Esophagus muscularis mucosa (tissue), 4 donors: Measurements from ENCODE around the gene LARP1B. TPM values are rescaled to one million over a fixed set of nuclear protein-coding genes. Genes with fewer than 3 reads are reported as not detected.
"Not testable (repeated sequence)": the region's sequence is repeated elsewhere in the genome, so short reads cannot be mapped to it uniquely, and the experiment has no call there.

Source experiments
- DNase-seq: peaks from one replicate; pipeline ENCODE4 v3.0.0-alpha.2; 2017; ENCODE audit errors: extremely low spot score
- H3K27ac ChIP-seq, 4 donors: fragments of 200-600 bp; sonication (generic); replicated peaks in 1 of 4; 1 replicate in 3 of 4; 2 replicates in 1 of 4; pipeline ENCODE4 v1.5.1; 2016 to 2019; ENCODE audit warnings: mild to moderate bottlenecking in 1 of 4
- H3K27me3 ChIP-seq, 4 donors: fragments of 200-600 bp; sonication (generic); one replicate each; pipeline versions ENCODE4 v1.5.1 to v1.6.0; 2016 to 2019
- H3K36me3 ChIP-seq, 4 donors: fragments of 200-600 bp; sonication (generic); one replicate each; pipeline ENCODE4 v1.5.1; 2016 to 2019
- H3K4me1 ChIP-seq, 4 donors: fragments of 200-600 bp; sonication (generic); one replicate each; pipeline ENCODE4 v1.5.1; 2016 to 2019
- H3K4me3 ChIP-seq, 4 donors: fragments of 200-600 bp; sonication (generic); 1 replicate in 2 of 4; 2 replicates in 2 of 4; pipeline ENCODE4 v1.5.1; 2016 to 2019; ENCODE audit warnings: mild to moderate bottlenecking in 4 of 4, moderate library complexity in 1 of 4
- H3K9me3 ChIP-seq, 4 donors: fragments of 200-600 bp; sonication (generic); 1 replicate in 3 of 4; 2 replicates in 1 of 4; pipeline ENCODE4 v1.5.1; 2016 to 2019
- EP300 ChIP-seq: sonication (generic); formaldehyde crosslinking; IDR thresholded peaks from one replicate; pipeline ENCODE4 v1.6.1; 2017; ENCODE audit warnings: antibody characterized with exemption
- POLR2A ChIP-seq: fragments of 450-650 bp; IDR thresholded peaks from one replicate; pipeline ENCODE4 v1.6.1; 2017; ENCODE audit warnings: antibody characterized with exemption, moderate library complexity, mild to moderate bottlenecking, low read depth
- POLR2AphosphoS5 ChIP-seq, 2 donors: sonication (generic); formaldehyde crosslinking; IDR thresholded peaks; one replicate each; pipeline ENCODE4 v1.6.1; 2017; ENCODE audit warnings: antibody characterized with exemption in 2 of 2
- WGBS: methylation state at CpG from one replicate; pipeline ENCODE4 v1.1.5; 2018; 5-methylcytosine and 5-hydroxymethylcytosine counted together
- intact Hi-C: fragments of 100-400 bp; cut with DNase I; formaldehyde crosslinking; loops from one replicate; pipeline ENCODE4 v1.15.1; 2023
- total RNA-seq, 4 donors: library from RNA; depleted of rRNA; stranded (reverse); fragments of >200 nt; gene quantifications; one replicate each; pipeline versions ENCODE4 v1.1.0 to v1.2.1, GENCODE V29; 2016
- TF ChIP-seq, protein P1 (sequence below), 3 experiments: fragments of 200-600 bp in 2 of 3; fragments of 450-650 bp in 1 of 3; sonication (generic) in 2 of 3; IDR thresholded peaks; one replicate each; pipeline ENCODE4 v1.5.1; 2017 to 2019; ENCODE audit warnings: antibody characterized with exemption in 3 of 3, mild to moderate bottlenecking in 2 of 3, moderate library complexity in 1 of 3

Gene LARP1B
- total RNA-seq, 4 donors from 2014 or later, result 18.9 to 27.5 (median 24.1) TPM

GRCh38 chr4:128039568-128039967 is 21.5 kb upstream of the LARP1B start:
- Histone ChIP-seq H3K27me3 (no peaks in the 10 kb centered on the region), H3K36me3 (peaks cover 0 to 9% (median 2%) of the 10 kb centered on the region in 4 donors), H3K4me3 (no peak overlapping the region), H3K4me1 (no peaks in the 10 kb centered on the region), H3K9me3 (no peaks in the 10 kb centered on the region), H3K27ac (no peak overlapping the region)
- 93% methylated on average over 1 of the region's 1 CpG for WGBS
- intact Hi-C loops, result no loop called here
- TF ChIP-seq POLR2A, result no peak
- TF ChIP-seq EP300, result no peak
- TF ChIP-seq, protein P1, sequence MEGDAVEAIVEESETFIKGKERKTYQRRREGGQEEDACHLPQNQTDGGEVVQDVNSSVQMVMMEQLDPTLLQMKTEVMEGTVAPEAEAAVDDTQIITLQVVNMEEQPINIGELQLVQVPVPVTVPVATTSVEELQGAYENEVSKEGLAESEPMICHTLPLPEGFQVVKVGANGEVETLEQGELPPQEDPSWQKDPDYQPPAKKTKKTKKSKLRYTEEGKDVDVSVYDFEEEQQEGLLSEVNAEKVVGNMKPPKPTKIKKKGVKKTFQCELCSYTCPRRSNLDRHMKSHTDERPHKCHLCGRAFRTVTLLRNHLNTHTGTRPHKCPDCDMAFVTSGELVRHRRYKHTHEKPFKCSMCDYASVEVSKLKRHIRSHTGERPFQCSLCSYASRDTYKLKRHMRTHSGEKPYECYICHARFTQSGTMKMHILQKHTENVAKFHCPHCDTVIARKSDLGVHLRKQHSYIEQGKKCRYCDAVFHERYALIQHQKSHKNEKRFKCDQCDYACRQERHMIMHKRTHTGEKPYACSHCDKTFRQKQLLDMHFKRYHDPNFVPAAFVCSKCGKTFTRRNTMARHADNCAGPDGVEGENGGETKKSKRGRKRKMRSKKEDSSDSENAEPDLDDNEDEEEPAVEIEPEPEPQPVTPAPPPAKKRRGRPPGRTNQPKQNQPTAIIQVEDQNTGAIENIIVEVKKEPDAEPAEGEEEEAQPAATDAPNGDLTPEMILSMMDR (IDR thresholded peaks at IDR 0.05), result no peak
- TF ChIP-seq POLR2AphosphoS5 (IDR thresholded peaks at IDR 0.05), result no peak
- no peak for DNase-seq

DNA sequence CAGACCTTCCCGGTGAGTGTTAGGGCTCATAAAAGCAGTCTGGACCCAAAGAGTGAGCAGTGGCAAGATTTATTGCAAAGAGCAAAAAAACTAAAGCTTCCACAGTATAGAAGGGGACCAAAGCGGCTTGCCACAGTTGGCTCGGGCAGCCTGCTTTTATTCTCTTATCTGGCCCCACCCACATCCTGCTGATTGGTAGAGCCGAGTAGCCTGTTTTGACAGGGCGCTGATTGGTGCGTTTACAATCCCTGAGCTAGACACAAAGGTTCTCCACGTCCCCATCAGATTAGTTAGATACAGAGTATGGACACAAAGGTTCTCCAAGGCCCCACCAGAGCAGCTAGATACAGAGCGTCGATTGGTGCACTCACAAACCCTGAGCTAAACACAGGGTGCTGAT is 14.1 kb upstream of the LARP1B start:
- H3K4me1 ChIP-seq, intact Hi-C loops, H3K4me3 ChIP-seq, DNase-seq, H3K27me3 ChIP-seq, H3K27ac ChIP-seq, H3K9me3 ChIP-seq, H3K36me3 ChIP-seq: not testable (repeated sequence)
- WGBS, result 93% methylated on average over 7 of the region's 9 CpGs

- intact Hi-C loops, H3K9me3 ChIP-seq, H3K4me1 ChIP-seq, H3K27me3 ChIP-seq, H3K36me3 ChIP-seq, H3K4me3 ChIP-seq, DNase-seq, H3K27ac ChIP-seq: not testable (repeated sequence)
- 94% methylated on average over 12 of the region's 34 CpGs for WGBS
Measured at GRCh38 chr4:128047514-128047913, 13.6 kb upstream of the LARP1B start.

GRCh38 chr4:128051229-128051628 is 9.9 kb upstream of the LARP1B start:
- DNase-seq, H3K9me3 ChIP-seq, H3K4me1 ChIP-seq, H3K27ac ChIP-seq, H3K4me3 ChIP-seq, intact Hi-C loops, H3K27me3 ChIP-seq, H3K36me3 ChIP-seq: not testable (repeated sequence)
- 92% methylated on average over 10 of the region's 10 CpGs for WGBS

GRCh38 chr4:128054907-128055306 is 6.2 kb upstream of the LARP1B start:
- H3K27ac ChIP-seq, H3K27me3 ChIP-seq, intact Hi-C loops, H3K4me1 ChIP-seq, H3K36me3 ChIP-seq, H3K4me3 ChIP-seq, DNase-seq, H3K9me3 ChIP-seq: not testable (repeated sequence)
- WGBS, result 88% methylated on average over 9 of the region's 9 CpGs

DNA sequence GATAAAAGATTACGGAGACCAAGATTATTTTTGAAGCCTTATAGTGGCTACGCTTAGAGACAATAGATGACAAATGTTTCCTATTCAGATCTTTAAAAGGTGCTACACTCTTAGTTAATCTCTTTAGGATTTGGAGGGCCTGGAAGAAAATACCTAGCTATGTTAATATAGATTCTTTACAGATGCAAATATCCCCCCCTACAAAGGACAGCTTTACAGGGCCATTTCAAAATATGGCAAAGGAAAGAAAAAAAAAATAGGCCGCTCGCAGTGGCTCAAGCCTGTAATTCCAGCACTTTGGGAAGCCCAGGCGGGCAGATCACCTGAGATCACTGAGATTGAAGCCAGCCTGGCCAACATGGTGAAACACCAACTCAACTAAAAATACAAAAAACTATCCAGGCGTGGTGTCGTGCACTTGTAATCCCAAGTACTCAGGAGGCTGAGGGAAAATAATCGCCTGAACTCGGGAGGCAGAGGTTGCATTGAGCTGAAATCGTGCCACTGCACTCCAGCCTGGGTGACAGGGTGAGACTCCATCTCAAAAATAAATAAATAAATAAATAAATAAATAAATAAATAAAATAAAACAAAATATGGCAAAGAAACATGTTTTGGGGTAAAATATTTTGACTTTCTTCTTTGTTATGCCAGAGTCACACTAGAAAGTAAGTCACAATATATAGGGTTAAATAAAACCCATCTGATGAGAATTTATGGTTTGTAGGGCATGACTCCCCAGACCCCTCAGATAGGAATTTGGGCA is 5.5 kb upstream of the LARP1B start:
- DNase-seq, intact Hi-C loops, H3K27ac ChIP-seq, H3K4me1 ChIP-seq, H3K9me3 ChIP-seq, H3K27me3 ChIP-seq, H3K36me3 ChIP-seq, H3K4me3 ChIP-seq: not testable (repeated sequence)
- 92% methylated on average over 10 of the region's 10 CpGs for WGBS

DNA sequence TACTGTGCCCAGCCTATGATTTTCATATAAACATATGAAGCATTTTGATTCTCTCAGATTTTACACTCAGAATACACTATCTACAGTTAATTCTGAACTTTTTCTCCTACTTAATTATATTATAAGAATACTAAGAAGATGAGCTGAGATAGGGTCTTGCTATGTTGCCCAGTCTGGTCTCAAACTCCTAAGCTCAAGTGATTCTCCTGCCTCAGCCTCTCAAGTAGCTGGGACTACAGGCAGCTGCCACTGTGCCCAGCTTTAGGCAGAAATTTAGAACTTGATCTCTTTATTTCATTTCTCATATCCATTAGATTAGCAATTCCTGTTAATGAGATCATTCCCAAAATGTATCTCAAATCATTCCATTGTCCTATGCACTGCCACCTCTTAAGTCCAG is 4.7 kb upstream of the LARP1B start:
- Histone ChIP-seq H3K4me3 (no peak overlapping the region), H3K27me3 (no peaks in the 10 kb centered on the region), H3K9me3 (no peaks in the 10 kb centered on the region), H3K4me1 (peaks cover 0 to 9% (median 5%) of the 10 kb centered on the region in 4 donors), H3K36me3 (no peaks in the 10 kb centered on the region), H3K27ac (no peak overlapping the region)
- TF ChIP-seq EP300 (no peak), POLR2A (no peak), POLR2AphosphoS5 (IDR thresholded peaks at IDR 0.05) (no peak)
- TF ChIP-seq, protein P1 (IDR thresholded peaks at IDR 0.05), result no peak
- no peak for DNase-seq
- intact Hi-C loops, result no loop called here
